Measurements from ENCODE around the gene GRIK4.

DNA sequence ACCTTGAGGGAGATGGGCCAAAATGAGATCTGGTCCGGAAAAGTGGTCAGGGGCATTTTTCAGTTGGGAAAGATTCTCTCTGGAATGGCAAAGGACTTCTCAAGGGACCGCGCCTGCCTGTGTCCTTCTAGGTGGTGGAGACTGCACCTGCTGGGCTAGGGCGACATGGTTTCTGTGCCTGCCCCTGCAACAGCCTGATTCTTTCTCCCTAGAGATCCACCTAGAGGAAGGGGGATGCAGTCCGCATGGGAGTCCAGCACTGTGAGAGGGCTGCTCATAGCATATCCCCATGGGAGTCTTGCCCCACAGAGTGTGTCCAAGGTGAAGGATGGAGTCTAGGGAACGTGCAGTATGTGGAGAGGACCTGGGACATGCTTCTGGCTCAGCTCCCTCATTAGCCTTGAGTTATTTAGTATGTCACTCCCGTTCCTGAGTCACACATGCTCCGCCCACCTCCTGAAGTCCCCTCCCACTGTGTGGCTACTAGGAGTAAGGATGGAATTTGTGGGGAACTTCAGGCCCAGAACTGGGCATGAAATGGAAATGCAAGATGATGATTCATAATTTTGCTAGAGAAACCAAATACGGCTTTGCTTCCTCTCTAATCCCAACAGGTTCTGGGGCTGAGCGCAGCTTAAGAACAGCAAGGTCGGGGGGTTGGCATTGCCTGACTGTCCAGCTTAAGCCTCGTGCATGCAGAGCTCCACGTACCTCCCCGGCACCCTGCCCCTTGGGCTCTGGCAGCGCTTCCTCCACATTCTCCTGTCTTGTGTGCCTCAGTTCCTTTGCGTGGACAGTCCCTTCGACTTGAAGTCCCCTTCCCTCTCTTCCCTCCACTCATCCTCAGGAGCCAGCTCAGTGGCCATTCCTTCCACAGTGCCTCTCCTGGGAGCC is 35.0 kb downstream of the GRIK4 start:
- TF ChIP-seq, protein P1, sequence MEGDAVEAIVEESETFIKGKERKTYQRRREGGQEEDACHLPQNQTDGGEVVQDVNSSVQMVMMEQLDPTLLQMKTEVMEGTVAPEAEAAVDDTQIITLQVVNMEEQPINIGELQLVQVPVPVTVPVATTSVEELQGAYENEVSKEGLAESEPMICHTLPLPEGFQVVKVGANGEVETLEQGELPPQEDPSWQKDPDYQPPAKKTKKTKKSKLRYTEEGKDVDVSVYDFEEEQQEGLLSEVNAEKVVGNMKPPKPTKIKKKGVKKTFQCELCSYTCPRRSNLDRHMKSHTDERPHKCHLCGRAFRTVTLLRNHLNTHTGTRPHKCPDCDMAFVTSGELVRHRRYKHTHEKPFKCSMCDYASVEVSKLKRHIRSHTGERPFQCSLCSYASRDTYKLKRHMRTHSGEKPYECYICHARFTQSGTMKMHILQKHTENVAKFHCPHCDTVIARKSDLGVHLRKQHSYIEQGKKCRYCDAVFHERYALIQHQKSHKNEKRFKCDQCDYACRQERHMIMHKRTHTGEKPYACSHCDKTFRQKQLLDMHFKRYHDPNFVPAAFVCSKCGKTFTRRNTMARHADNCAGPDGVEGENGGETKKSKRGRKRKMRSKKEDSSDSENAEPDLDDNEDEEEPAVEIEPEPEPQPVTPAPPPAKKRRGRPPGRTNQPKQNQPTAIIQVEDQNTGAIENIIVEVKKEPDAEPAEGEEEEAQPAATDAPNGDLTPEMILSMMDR (conservative IDR thresholded peaks at IDR 0.05; ENCODE audit: low read length) = no peak
- no peak for TF ChIP-seq EZH2phosphoT487 (IDR thresholded peaks at IDR 0.05; ENCODE audit: borderline replicate concordance, low read depth, low read length)

Measured in OCI-LY7 (cell line).